ENCODE results near the gene RGS21.

Gene RGS21

DNA sequence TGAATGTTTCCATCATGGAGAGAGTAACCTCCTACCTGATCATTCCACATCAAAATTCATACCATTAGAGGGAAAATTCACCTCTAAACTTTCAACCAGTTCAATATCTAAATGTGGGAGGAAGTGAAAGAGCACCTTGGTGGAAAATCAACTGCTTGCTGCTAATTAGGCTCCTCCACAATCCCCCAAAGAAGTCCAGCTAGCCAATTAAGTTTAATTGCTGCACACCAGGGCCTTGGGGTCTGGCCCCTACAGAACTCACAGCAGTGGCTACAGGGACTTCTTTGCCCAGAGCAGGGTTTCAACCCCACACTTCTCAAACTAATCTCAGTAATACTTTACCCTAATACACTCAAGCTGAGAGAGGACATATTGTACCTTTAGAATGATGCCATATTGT, 62.1 kb downstream of the RGS21 start:
- no peak for DNase-seq (ENCODE audit: low read depth)

DNA sequence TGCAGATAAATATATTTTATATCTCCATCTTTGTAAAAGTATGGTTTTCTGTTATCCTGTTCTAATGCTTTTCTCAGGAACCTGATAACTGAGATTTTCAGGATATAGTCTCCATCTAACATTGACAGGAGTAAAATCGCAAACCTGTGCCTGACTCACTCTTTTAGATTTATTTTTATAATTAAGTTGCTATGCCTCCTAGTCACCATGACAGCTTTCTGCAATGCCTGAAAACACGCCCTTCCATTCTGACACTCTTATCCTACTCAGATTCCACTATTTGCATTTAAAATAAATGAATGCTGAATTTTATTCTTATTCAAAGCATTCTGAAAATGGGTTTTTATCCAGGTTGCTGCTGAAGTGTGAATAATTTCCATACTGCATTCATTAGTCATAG, 62.8 kb downstream of the RGS21 start:
- no peak for DNase-seq (ENCODE audit: low read depth)

DNA sequence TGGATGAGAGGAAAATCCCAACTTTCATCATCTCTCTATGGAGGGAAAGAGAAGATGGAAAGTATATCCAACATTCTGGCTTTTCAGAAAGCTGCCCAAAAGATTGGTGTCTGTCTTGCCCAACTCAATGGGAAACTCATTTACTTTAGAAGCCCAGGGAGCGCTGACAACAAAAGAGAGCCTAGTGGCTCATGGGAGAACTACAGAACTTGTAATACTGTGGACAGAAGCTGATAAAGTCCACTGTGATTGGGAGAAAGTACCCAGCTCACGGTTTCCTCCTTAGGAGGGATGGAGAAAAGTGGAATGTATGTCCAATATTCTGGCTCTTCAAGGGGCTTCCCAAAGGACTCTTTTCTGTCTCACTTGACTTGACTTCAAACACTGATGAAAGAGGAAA, 66.0 kb downstream of the RGS21 start:
- no peak for DNase-seq (ENCODE audit: low read depth)

DNA sequence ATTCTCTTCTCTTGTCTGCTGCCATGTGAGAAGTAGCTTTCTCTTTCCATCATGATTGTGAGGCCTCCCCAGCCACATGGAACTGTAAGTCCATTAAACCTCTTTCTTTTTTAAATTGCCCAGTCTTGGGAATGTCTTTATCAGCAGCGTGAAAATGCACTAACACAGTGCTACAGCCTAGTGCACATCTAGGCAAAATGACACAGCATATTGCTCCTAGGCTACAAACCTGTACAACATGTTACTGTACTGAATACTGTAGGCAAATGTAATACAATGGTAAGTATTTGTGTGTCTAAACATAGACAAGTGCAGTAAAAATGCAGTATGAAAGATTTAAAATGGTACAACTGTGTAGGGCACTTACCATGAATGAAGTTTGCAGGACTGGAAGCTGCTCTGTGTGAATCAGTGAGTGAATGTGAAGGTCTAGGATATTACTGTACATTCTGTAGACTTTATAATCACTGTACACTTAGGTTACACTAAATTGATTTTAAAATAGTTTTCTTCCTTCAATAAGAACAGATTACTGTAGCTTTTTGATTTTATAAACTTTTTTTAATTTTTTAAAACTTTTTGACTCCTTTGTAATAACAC, 69.4 kb downstream of the RGS21 start:
- DNase-seq (ENCODE audit: low read depth): no peak

DNA sequence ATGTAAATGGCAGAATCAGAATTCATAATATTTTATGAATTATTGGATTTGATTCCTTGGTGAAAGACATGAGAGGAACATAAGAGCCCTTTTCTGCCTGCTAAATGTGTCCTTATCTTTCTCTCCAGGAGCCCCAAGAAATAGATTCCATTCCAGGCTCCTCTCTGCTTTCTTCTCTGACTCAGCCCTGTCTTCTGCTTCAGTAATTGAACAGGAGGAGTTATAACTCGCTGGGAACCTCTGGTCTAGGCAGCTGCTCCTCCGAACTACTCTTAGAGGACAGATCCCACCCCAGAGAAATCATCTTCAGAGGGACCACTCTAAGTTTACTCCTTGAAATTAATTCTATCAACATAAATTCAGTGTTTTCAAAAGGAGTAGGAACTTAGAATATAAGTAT, 78.4 kb downstream of the RGS21 start:
- no peak for DNase-seq (ENCODE audit: low read depth)

DNA sequence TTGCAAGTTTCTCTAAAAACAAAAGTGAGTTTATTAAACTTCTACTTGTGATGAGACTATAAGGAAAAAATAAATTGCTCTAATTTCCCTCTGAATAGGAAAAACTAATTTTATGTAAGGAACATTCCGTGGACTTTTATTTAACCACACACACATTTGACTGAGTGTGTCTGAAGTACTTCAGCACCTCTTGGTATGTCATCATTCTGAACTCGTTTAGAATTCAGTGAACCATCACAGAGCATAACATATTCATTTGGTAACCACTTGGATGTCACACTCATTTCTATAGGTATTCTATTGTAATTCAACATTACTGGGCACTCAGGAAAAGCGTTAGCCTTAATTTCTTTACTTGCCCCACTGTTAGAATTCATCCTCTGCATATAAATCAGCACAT, 79.1 kb downstream of the RGS21 start:
- no peak for DNase-seq (ENCODE audit: low read depth)

DNA sequence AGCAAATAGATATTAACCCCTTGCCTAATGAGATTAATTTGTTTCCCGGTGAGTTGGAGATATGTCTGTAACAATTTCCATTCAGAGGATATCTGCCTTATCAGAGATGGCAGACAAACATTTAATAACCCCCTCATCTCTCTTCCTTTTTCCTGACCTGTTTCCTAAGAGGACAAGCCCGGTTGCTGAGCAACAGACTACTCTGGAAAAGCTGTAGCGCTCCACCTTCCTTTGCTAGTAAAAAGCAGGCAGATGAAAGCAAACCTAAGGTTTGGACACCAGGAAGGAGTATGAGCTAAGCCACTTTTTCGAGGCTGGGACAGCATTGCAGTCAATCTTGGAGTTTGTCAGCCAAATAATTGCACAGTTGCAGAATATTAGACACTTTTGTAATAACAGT, 82.4 kb downstream of the RGS21 start:
- no peak for DNase-seq (ENCODE audit: low read depth)

DNA sequence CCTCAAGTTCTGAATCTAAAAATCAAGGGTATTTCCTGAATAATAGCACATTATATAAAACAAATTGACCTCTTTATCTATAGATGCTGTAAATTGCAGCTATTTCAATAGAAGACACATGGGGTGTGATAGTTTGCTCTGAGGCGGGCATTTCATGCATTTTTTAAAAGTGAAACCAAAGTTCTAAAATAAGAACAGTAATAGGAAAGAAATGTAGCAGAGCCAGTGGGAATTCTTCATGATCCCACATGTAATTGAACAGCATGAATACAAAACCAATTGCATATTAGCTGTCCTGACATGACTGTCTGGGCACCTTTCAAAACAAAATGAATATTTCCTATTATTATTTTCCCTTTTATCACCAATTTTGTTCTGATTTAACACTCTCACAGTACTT, 85.0 kb downstream of the RGS21 start:
- no peak for DNase-seq (ENCODE audit: low read depth)

DNA sequence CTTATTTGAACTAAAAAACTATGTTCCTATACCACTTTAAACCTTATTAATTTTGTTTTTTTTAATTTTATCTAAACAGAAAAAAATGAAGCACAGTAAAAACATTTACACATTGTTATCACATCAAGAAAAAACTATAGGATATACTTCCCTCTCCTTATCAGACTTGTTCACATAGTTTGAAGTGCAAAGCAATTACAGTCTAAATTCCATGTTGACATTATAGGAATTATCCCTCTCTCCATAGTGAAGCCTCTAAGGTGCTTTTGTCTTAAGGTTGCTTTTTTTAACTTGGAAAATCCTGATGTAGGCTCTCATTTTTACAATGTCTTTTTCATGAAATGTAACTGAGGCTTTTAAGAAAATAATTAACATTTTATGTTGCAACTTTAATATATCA, 85.8 kb downstream of the RGS21 start:
- DNase-seq (ENCODE audit: low read depth): no peak

DNA sequence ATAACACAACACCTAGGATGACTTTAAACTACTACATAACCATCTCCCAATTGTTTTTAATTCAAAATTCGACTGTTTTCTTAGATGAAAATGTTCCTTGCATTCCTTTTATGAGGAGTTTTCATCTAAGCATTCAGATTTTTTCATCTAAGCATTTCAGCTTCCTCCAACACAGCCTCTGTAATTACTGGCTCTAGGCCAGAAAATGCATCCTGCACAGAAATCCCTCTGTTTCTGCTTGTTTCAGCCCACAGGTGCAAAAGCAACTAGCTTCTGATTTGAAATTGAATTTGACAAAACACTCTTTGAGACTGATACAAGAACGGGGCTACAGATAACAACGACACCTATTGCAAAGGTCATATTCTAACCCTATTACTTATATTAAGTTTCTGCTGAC, 90.4 kb downstream of the RGS21 start:
- no peak for DNase-seq (ENCODE audit: low read depth)
